Measurements from ENCODE around the gene DLX5.

Gene DLX5

GRCh38 chr7:97002555-97003261 lies 21.9 kb downstream of the DLX5 start:
- DNase-seq (ENCODE audit: low read depth), result no peak
- no peak overlapping the region for H3K4me3 ChIP-seq (ENCODE audit: low read depth, low read length)
- TF ChIP-seq CTCF (IDR thresholded peaks at IDR 0.05; ENCODE audit: low read depth, low read length, missing control alignments), result no peak

DNA sequence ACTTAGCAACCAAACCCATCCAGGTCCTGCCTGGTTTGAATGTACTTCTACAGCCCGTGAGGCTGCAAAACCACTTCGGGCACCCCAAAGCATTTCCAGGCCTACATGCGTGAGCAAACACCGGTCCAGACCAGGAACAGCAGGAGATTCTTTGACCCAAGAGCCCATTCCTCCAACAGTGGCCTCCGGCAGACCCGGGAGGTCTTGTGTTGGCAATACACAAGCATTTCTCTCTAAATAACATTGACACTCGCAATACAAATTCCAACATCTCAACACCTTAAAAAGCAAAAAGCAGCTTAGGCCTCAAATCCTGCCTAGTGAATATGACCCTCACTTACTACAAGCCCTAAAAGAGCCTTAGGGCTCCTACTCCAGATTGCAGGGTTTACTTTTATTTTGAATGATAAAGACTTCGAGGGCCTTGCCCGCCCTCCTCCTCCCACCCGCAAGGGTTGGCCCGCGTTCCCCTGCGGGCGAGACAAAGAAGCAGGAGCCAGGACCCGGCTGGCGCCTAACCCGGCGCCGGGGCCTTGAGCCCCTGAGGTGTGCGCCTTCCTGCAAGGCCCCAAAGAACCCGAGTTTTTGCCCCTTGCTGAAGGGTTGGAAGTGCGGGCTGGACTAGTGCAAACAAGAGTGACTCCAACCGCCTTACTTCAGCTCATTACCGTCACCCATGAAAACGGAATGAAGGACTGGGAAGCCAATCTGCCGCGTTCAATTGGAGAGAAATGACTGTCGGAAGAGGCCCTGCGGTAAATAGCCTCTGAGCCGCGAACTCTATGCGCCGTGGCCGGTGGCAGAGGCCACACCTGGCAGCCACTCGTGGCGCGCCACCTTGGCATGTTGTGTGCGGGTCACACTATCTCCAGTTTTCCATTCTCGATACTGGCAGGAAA lies 22.7 kb downstream of the DLX5 start:
- H3K4me3 ChIP-seq (ENCODE audit: low read depth, low read length), result no peak overlapping the region
- no peak for DNase-seq (ENCODE audit: low read depth)
- TF ChIP-seq CTCF (IDR thresholded peaks at IDR 0.05; ENCODE audit: low read depth, low read length, missing control alignments), result no peak

GRCh38 chr7:97001221-97001620 lies 23.4 kb downstream of the DLX5 start:
- H3K4me3 ChIP-seq (ENCODE audit: low read depth, low read length), result no peak overlapping the region
- no peak for DNase-seq (ENCODE audit: low read depth)
- TF ChIP-seq CTCF (IDR thresholded peaks at IDR 0.05; ENCODE audit: low read depth, low read length, missing control alignments), result no peak

DNA sequence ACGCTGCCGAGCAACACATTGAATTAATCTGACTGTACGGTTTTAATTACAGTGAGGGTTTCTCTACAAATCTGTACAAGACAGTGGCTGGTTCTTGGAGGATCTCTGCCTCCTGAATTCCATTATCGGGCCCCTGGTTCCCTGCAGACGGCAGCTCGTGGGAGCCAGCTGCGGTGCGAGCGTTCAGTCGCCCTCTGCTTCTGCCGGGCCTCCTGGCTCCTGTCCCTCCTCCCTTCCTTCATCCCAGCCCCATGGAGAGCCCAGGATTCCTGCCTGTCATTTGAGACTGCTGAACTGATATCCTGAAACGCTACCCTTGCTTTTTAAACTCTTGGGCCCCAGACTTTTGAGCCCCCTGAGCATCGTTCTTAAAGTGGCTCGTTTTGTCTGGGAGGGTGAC lies 25.9 kb downstream of the DLX5 start:
- DNase-seq (ENCODE audit: low read depth), result no peak
- no peak for TF ChIP-seq CTCF (IDR thresholded peaks at IDR 0.05; ENCODE audit: low read depth, low read length, missing control alignments)
- H3K4me3 ChIP-seq (ENCODE audit: low read depth, low read length), result no peak overlapping the region

- DNase-seq (ENCODE audit: low read depth), result no peak
- TF ChIP-seq CTCF (IDR thresholded peaks at IDR 0.05; ENCODE audit: low read depth, low read length, missing control alignments), result no peak
- no peak overlapping the region for H3K4me3 ChIP-seq (ENCODE audit: low read depth, low read length)
These were observed 26.3 kb downstream of the DLX5 start for GRCh38 chr7:96998333-96998732.

GRCh38 chr7:96997512-96998032 lies 27.1 kb downstream of the DLX5 start:
- no peak for DNase-seq (ENCODE audit: low read depth)
- no peak for TF ChIP-seq CTCF (IDR thresholded peaks at IDR 0.05; ENCODE audit: low read depth, low read length, missing control alignments)
- H3K4me3 ChIP-seq (ENCODE audit: low read depth, low read length), result no peak overlapping the region

All from GM12864 (cell line).